Breast epithelium (tissue), 3 donors: ENCODE measurements around the gene ANKS1B.

Experiments used
- POLR2A ChIP-seq: fragments of 450-650 bp; IDR thresholded peaks from one replicate; pipeline ENCODE4 v1.6.1; 2016; ENCODE audit warnings: antibody characterized with exemption, mild to moderate bottlenecking, moderate library complexity
- TF ChIP-seq, protein P1 (sequence below), 3 donors: fragments of 450-650 bp; IDR thresholded peaks; one replicate each; pipeline ENCODE4 v1.5.1; 2016 to 2017; ENCODE audit warnings: antibody characterized with exemption in 3 of 3, mild to moderate bottlenecking in 3 of 3, moderate library complexity in 3 of 3

DNA sequence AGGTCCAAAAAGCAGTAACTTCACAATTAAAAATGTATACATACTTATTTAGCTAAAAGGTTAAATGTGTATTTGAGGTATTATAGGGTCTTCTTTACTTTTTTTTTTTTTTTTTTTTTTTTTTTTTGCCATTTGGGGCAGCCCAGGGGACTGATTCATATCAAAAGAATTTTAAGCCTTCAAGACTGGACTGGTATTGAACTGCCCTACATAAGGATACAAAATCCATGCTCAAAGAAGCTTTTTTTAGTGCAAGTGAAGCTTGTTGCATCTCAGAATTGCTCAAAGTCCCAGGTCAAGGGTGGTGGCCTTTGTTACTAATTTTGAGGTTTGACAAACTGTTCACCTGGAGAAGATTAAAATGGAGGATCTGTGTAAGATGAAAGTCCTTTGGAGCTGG lies 1215.7 kb downstream of the ANKS1B start:
- TF ChIP-seq, protein P1, sequence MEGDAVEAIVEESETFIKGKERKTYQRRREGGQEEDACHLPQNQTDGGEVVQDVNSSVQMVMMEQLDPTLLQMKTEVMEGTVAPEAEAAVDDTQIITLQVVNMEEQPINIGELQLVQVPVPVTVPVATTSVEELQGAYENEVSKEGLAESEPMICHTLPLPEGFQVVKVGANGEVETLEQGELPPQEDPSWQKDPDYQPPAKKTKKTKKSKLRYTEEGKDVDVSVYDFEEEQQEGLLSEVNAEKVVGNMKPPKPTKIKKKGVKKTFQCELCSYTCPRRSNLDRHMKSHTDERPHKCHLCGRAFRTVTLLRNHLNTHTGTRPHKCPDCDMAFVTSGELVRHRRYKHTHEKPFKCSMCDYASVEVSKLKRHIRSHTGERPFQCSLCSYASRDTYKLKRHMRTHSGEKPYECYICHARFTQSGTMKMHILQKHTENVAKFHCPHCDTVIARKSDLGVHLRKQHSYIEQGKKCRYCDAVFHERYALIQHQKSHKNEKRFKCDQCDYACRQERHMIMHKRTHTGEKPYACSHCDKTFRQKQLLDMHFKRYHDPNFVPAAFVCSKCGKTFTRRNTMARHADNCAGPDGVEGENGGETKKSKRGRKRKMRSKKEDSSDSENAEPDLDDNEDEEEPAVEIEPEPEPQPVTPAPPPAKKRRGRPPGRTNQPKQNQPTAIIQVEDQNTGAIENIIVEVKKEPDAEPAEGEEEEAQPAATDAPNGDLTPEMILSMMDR (IDR thresholded peaks at IDR 0.05), result no peak
- TF ChIP-seq POLR2A, result no peak
